Ovary (tissue), 3 donors: ENCODE results near the gene ITIH1.

Source experiments
- POLR2A ChIP-seq: fragments of 450-650 bp; IDR thresholded peaks from one replicate; pipeline ENCODE4 v1.6.1; 2017; ENCODE audit warnings: antibody characterized with exemption, mild to moderate bottlenecking, moderate library complexity
- TF ChIP-seq, protein P1 (sequence below), 3 donors: fragments of 450-650 bp in 2 of 3; fragments of 200-600 bp in 1 of 3; IDR thresholded peaks; one replicate each; pipeline versions ENCODE4 v1.5.1 to v1.8.0; 2016 to 2022; ENCODE audit warnings: antibody characterized with exemption in 3 of 3, mild to moderate bottlenecking in 1 of 3
- donor health status: DM: no; HTN: no; CAD: no.

DNA sequence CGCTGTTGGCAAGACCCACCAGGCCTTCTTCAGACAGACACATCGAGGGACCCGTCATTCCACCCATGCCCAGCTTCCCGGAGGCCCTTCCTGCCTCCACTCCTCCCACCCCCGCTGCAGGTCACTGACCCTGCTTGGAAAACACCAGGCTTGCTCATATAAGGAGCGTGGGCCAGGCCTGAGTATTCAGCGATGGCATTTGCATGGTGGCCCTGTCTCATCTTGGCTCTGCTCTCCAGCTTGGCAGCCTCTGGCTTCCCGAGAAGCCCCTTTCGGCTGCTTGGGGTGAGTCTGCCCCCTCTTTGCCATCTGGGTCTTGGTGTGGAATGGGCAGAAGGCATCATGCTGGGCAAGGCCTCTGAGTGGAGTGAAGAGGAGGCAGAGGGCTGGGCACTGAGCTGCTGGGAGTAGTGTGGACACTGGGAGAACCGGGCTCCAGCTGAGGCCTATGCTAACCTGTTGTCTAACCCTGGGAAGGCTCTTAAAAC lies 17.3 kb downstream of the ITIH1 start, which contains the start of gene ITIH3:
- TF ChIP-seq, protein P1, sequence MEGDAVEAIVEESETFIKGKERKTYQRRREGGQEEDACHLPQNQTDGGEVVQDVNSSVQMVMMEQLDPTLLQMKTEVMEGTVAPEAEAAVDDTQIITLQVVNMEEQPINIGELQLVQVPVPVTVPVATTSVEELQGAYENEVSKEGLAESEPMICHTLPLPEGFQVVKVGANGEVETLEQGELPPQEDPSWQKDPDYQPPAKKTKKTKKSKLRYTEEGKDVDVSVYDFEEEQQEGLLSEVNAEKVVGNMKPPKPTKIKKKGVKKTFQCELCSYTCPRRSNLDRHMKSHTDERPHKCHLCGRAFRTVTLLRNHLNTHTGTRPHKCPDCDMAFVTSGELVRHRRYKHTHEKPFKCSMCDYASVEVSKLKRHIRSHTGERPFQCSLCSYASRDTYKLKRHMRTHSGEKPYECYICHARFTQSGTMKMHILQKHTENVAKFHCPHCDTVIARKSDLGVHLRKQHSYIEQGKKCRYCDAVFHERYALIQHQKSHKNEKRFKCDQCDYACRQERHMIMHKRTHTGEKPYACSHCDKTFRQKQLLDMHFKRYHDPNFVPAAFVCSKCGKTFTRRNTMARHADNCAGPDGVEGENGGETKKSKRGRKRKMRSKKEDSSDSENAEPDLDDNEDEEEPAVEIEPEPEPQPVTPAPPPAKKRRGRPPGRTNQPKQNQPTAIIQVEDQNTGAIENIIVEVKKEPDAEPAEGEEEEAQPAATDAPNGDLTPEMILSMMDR (IDR thresholded peaks at IDR 0.05) = no peak
- no peak for TF ChIP-seq POLR2A
